ENCODE data around the gene ZNF511.

Gene ZNF511

GRCh38 chr10:133312016-133312768, 3.5 kb downstream of the ZNF511 start:
- no peak for TF ChIP-seq NFIC (IDR thresholded peaks at IDR 0.05)
- TF ChIP-seq EP300 (IDR thresholded peaks at IDR 0.05; ENCODE audit: borderline replicate concordance), result no peak
- TF ChIP-seq TCF12 (IDR thresholded peaks at IDR 0.05; ENCODE audit: low read depth), result no peak
- no peak for TF ChIP-seq MAX (IDR thresholded peaks at IDR 0.05)
- no peak for TF ChIP-seq YY1 (IDR thresholded peaks at IDR 0.05; ENCODE audit: low read depth)
- no peak for TF ChIP-seq ZBTB7A (IDR thresholded peaks at IDR 0.05; ENCODE audit: low read depth)
- no peak for TF ChIP-seq FOXM1 (IDR thresholded peaks at IDR 0.05; ENCODE audit: borderline replicate concordance, low read depth)
- TF ChIP-seq CEBPB (IDR thresholded peaks at IDR 0.05), result no peak
- TF ChIP-seq TAF1 (IDR thresholded peaks at IDR 0.05; ENCODE audit: low read depth), result no peak
- no peak for TF ChIP-seq CREB1 (IDR thresholded peaks at IDR 0.05; ENCODE audit: low read depth)
- TF ChIP-seq TEAD4 (IDR thresholded peaks at IDR 0.05), result no peak
- no peak for TF ChIP-seq USF1 (IDR thresholded peaks at IDR 0.05)
- TF ChIP-seq RAD21 (IDR thresholded peaks at IDR 0.05; ENCODE audit: low read depth), result no peak
- no peak for TF ChIP-seq EGR1 (IDR thresholded peaks at IDR 0.05)
- no peak for TF ChIP-seq REST (IDR thresholded peaks at IDR 0.05; ENCODE audit: low read depth)

- TF ChIP-seq TCF12 (IDR thresholded peaks at IDR 0.05; ENCODE audit: low read depth) (no peak), MAX (IDR thresholded peaks at IDR 0.05) (no peak), EP300 (IDR thresholded peaks at IDR 0.05; ENCODE audit: borderline replicate concordance) (no peak), EGR1 (IDR thresholded peaks at IDR 0.05) (no peak), TEAD4 (IDR thresholded peaks at IDR 0.05) (no peak), NFIC (IDR thresholded peaks at IDR 0.05) (no peak), YY1 (IDR thresholded peaks at IDR 0.05; ENCODE audit: low read depth) (no peak), ZBTB7A (IDR thresholded peaks at IDR 0.05; ENCODE audit: low read depth) (no peak), TAF1 (IDR thresholded peaks at IDR 0.05; ENCODE audit: low read depth) (no peak)
Measured at GRCh38 chr10:133312769-133313145, 4.0 kb downstream of the ZNF511 start.

GRCh38 chr10:133313192-133313591, 4.5 kb downstream of the ZNF511 start:
- TF ChIP-seq EP300 (IDR thresholded peaks at IDR 0.05; ENCODE audit: borderline replicate concordance), result no peak
- TF ChIP-seq USF1 (IDR thresholded peaks at IDR 0.05), result no peak
- TF ChIP-seq MAX (IDR thresholded peaks at IDR 0.05), result no peak
- no peak for TF ChIP-seq FOXM1 (IDR thresholded peaks at IDR 0.05; ENCODE audit: borderline replicate concordance, low read depth)
- TF ChIP-seq CREB1 (IDR thresholded peaks at IDR 0.05; ENCODE audit: low read depth), result no peak
- TF ChIP-seq EGR1 (IDR thresholded peaks at IDR 0.05), result no peak
- no peak for TF ChIP-seq REST (IDR thresholded peaks at IDR 0.05; ENCODE audit: low read depth)
- no peak for TF ChIP-seq NFIC (IDR thresholded peaks at IDR 0.05)
- no peak for TF ChIP-seq ZBTB7A (IDR thresholded peaks at IDR 0.05; ENCODE audit: low read depth)
- TF ChIP-seq TEAD4 (IDR thresholded peaks at IDR 0.05), result no peak
- no peak for TF ChIP-seq RAD21 (IDR thresholded peaks at IDR 0.05; ENCODE audit: low read depth)
- TF ChIP-seq TCF12 (IDR thresholded peaks at IDR 0.05; ENCODE audit: low read depth), result no peak

GRCh38 chr10:133314911-133315310, 6.2 kb downstream of the ZNF511 start:
- TF ChIP-seq NFIC (IDR thresholded peaks at IDR 0.05), result no peak
- no peak for TF ChIP-seq REST (IDR thresholded peaks at IDR 0.05; ENCODE audit: low read depth)
- TF ChIP-seq USF1 (IDR thresholded peaks at IDR 0.05), result no peak
- no peak for TF ChIP-seq TEAD4 (IDR thresholded peaks at IDR 0.05)
- TF ChIP-seq CEBPB (IDR thresholded peaks at IDR 0.05), result no peak
- TF ChIP-seq ZBTB7A (IDR thresholded peaks at IDR 0.05; ENCODE audit: low read depth), result no peak
- TF ChIP-seq MAX (IDR thresholded peaks at IDR 0.05), result no peak
- TF ChIP-seq YY1 (IDR thresholded peaks at IDR 0.05; ENCODE audit: low read depth), result no peak
- no peak for TF ChIP-seq EGR1 (IDR thresholded peaks at IDR 0.05)
- TF ChIP-seq EP300 (IDR thresholded peaks at IDR 0.05; ENCODE audit: borderline replicate concordance), result no peak
